TTC549 (cell line): Measurements from ENCODE around the gene USP22.

Experiments
- FAIRE-seq: peaks from 2 replicates; lab custom pipeline; 2012; peaks lifted over from hg19 to GRCh38; lab: Jason Lieb, UNC

Gene USP22

GRCh38 chr17:20999841-21000532, 42.8 kb downstream of the USP22 start:
- FAIRE-seq = no peak

GRCh38 chr17:20999044-20999573, 43.7 kb downstream of the USP22 start:
- no peak for FAIRE-seq

DNA sequence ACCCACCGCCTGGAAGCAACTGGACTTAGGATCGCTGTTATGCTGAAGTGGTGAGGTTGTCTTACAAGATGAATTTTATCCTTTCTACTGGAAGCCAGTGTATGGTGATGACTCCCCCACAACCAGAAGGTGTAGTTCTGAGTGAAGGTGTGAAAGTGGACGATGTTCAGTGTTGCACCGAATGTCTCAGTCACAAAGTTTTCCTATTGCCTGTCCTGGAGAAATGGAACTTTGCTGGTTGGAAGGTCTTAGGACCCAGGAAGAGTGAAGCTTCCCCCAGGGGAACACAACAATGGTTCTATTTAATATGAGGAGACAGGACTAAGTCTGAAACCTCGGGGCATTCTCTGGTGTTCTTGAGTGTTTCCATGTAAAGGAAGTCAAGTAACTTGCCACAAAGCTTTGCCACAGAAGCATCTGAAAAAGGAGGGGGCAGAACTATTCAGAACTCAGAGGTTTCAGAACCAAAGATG, 44.2 kb downstream of the USP22 start:
- FAIRE-seq = no peak

GRCh38 chr17:20997711-20998570, 44.9 kb downstream of the USP22 start:
- no peak for FAIRE-seq

DNA sequence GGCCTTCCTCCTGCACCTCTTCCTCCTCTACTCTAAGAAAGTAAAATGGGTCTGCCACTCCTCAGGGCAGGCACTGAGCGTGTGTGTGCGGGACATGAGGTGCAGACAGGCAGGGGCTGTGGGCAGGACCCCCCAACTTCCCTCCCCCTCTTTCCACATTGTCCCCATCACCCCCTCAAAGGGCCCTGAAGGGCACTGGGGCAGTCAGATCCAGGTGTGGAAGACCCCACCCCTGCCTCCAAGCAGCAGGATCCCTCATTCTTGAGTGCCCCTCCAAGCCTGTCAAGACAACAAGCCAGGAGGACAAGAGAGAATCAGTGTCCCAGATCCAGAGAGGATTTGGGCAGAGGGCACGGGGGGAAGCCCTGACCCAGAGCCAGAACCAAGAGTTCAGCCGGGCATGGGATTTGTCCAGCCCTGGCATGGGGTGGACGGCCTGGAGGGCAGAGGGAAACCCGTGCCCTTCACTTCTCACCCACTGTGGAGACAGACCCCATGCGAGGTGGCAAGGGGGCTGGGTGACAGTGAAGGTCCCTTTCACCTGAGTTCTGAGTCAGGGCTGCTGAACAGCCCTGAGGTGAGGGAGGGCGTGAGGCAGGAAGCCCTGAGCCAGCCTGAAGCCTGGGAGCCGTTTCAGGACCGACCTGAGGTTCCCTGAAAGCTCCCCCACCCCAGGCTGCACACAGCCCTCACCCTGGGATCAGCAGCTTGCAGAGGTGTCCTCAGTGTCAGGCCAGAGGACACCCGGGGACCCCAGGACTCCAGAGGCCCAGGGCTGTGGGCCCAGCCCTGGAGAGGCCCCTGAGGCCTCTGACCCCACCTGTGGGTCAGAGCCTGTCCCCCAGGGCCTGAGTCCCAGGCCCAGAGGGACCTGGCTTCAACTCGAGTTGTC, 45.8 kb downstream of the USP22 start:
- FAIRE-seq = no peak

DNA sequence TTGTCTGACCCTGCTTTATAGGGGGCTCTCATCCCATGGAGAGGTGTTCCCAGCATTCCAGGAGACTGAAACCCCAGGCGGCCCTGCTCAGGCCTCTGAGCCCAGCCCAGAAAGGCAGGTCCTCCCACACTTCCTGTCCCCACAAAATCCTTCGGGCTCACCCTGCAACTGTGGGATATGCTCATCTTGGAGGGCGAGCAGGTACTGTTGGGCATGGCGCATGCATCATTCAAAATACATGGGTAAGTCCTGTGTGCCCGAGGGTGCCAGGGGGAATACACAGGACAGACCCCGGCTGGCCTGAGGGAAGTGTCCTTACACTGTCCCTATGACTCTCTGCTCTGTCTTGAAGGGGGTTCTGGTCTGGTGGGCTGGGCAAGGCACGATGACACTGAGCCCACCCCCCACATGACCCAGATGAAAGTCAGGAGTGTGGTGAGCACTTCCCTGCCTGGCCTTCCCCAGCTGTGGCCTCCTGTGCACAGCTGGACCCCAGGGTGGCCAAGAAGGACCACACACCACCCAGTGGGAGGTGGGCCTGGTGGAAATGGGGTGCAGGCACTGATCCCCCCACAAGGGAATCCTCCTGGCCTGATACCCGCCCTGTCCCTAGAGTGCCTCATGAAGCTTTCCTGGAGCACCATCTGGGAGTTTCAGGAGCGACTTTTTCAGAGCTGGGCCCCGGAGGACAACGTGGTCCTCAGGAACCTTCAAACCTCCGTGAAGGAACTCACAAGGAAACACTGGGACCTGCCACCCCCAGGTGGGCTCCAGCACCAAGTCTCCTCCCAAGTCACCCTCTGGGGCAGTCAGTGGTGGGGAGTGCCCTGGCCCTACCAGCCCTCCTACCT, 46.7 kb downstream of the USP22 start:
- FAIRE-seq = no peak

DNA sequence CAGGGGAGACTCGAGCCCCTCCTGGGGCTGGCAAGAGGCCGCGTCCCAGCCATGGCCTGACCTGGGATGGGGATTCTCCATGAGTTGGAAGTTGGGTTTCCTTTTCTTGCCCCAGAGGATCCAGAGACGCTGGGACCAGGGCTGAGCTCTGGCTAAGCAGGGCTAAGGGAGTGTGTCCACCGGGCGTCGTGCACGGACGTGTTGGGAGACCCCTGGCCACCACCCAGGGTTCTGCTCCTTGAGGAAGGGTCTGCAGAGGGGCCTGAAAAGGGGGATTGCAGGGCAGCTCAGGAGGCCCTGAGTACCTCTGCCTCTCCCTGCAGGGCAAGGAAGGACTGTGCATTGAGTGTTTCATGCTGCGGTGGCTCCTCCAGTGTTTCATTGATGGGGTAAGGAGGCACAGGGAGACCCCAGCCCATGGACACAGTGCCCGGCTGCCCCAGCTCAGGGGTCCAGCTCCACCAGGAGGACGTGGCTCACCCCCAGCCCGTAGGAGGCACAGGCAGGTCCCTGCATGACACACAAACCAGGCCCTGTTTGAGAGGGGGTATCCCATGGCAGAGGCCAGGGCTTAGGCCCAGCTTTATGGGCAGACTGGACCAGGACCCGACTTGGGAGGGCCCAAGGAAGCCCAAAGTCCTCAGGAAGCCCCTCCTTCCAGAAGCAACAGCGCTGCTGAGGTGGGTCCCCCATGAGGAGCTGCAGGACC, 47.5 kb downstream of the USP22 start:
- FAIRE-seq = no peak

- FAIRE-seq = no peak
Measured at GRCh38 chr17:20994779-20995149, 48.0 kb downstream of the USP22 start.

- FAIRE-seq = no peak
Measured at GRCh38 chr17:20993863-20994778, 48.7 kb downstream of the USP22 start.

DNA sequence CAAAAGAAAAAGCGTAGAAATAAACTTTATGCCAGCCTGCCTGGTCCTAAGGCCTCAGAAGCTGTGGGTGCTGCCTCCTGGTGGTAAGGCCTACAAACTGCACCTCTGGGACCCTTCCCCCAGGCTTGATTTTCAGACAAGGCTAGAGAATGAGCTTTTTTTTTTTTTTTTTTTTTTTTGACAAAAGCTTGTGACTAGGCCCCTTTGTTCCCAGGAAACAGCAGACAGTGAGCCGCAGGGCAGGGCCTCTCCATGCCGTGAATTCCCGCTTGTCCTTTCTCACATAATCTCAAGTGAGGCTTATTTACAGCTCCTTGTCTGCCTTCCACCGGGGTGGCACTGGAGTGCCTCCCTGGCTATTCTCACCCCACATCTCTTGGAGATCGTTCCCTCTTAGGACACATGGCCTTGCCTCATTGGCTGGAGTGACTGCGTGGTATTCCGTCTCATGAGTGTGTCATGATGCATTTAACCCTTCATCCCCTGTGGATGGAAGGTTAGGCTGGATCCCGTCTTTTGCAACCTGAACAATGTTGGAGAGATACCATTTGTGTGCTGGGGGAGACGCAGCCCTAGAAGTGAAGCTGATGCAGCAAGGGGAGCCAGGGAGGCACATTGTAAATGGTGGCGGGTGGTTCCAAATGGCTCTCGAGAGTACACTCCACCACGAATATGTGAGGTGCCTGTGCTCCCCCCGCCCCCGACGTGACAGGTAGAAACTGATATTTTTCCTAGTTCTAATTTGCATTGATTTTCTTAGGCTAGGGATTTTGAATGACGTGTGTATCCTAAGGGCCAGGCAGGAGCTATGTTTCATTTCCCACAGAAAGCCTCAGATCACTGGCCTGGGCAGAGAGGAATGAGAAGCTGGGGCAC, 49.6 kb downstream of the USP22 start:
- FAIRE-seq = peak; percentile 80

- FAIRE-seq = no peak
Measured at GRCh38 chr17:20992416-20992815, 50.4 kb downstream of the USP22 start.

- no peak for FAIRE-seq
Measured at GRCh38 chr17:20991276-20992037, 51.4 kb downstream of the USP22 start.

GRCh38 chr17:20989991-20990855, 52.6 kb downstream of the USP22 start:
- FAIRE-seq = no peak

- no peak for FAIRE-seq
Measured at GRCh38 chr17:20989481-20989880, 53.3 kb downstream of the USP22 start.

GRCh38 chr17:20988896-20989295, 53.9 kb downstream of the USP22 start:
- FAIRE-seq = no peak

DNA sequence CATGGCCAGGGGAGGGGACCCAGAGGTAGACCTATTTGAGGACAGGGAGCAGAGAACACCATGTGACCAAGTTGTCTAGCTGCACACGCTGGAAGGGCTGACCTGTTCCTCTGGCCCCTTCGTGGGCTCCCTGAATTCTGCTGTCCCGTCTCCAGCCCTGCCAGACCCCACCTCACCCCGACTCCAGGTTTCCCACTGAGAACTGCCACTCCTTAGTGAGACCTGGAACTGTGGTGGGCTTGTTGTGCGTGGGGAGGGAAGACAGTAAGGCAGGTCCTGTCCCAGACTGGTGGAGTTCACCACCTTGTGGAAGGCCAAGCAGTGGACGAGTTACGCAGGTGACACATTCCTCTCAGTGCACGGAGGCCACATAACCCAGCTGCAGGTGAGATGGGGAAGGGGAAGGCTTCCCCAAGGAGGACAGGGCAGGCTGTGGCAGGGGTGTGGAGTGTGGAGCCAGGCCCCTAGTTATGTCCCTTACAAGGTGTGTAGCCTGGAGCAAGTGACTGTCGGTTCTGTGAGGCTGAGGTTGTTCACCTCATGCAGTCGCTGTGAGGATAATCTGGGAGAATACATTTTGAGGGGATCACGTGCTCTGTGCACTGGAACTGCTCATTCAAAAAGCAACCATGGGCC, 54.7 kb downstream of the USP22 start:
- no peak for FAIRE-seq
